ENCODE results near the gene ZCWPW1. TPM values are rescaled to one million over a fixed set of nuclear protein-coding genes. Genes with fewer than 3 reads are reported as not detected.
A peak's percentile ranks its signal among the peaks of the same experiment; 100 is the strongest.

Gene ZCWPW1
- total and polyA plus RNA-seq, 7 donors = 3.5 to 13.2 (median 5.5) TPM

DNA sequence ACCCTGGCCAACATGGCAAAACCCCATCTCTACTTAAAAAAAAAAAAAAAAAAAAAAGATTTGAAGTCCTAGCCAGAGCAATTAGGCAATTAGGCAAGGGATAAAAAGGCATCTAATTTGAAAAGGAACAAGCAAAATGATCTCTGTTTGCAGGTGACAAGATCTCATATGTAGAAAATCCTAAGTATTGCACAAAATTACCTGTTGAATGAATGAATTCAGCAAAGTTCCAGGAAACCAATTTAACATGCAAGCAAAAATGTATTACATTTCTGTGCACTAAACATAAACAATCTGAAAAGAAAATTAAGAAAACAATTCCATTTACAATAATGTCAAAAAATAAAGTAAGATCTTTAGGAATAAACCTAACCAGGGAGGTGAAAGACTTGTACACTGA, 65.4 kb downstream of the ZCWPW1 start:
- Histone ChIP-seq H3K9me3 (no peaks in the 10 kb centered on the region), H3K4me1 (no peaks in the 10 kb centered on the region), H3K27me3 (ENCODE audit: insufficient read depth in 3 of 3, low read length in 2 of 3) (no peaks in the 10 kb centered on the region), H3K27ac (no peak overlapping the region), H3K4me3 (no peak overlapping the region), H3K36me3 (ENCODE audit: insufficient read depth in 1 of 2, low read depth in 1 of 2) (peaks cover 3 to 77% of the 10 kb centered on the region in 2 donors)
- intact Hi-C loops (cut with DNase I) = no loop called here
- TF ChIP-seq, protein P1, sequence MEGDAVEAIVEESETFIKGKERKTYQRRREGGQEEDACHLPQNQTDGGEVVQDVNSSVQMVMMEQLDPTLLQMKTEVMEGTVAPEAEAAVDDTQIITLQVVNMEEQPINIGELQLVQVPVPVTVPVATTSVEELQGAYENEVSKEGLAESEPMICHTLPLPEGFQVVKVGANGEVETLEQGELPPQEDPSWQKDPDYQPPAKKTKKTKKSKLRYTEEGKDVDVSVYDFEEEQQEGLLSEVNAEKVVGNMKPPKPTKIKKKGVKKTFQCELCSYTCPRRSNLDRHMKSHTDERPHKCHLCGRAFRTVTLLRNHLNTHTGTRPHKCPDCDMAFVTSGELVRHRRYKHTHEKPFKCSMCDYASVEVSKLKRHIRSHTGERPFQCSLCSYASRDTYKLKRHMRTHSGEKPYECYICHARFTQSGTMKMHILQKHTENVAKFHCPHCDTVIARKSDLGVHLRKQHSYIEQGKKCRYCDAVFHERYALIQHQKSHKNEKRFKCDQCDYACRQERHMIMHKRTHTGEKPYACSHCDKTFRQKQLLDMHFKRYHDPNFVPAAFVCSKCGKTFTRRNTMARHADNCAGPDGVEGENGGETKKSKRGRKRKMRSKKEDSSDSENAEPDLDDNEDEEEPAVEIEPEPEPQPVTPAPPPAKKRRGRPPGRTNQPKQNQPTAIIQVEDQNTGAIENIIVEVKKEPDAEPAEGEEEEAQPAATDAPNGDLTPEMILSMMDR (IDR thresholded peaks at IDR 0.05) = no peak
- DNase-seq (no peak), ATAC-seq (no peak)

DNA sequence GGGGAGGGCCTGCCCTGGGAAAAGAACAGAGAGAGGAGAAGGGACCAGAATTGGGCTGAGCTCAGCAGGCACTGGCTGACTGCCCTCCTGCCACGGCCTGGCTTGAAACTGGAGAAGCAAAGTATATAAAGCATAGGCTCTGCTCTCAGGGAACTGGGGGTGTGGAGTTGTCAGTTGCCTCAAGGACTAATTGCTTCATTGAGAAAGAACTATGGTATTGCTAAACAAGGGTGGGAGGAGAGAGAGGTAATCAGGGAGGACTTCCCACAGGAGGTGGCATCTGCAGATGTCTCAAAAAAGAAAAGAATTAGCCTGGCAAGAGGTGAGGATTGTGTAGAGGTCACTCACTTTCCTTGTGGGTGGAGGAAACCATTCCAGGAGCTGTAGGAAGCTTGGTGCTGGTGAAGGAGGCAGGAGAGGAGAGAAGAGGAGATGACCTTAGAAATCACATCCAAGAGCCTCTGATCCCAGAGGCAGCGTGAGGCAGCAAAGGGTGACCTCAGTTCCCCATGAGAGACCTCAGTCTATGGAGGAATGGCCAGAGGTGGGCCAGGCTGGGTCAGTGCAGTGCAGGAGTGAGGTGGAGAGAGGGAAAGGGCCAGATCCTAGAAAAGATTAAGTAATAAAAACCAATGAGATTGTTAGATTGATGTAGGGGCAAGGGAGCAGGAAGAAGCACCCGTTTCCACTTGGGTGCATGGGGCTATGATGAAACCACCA, 68.2 kb downstream of the ZCWPW1 start:
- Histone ChIP-seq H3K27me3 (ENCODE audit: insufficient read depth in 3 of 3, low read length in 2 of 3) (no peaks in the 10 kb centered on the region), H3K9me3 (no peaks in the 10 kb centered on the region), H3K4me3 (no peak overlapping the region), H3K4me1 (no peaks in the 10 kb centered on the region), H3K36me3 (ENCODE audit: insufficient read depth in 1 of 2, low read depth in 1 of 2) (peaks cover 6 to 96% of the 10 kb centered on the region in 2 donors), H3K27ac (no peak overlapping the region)
- WGBS, 3 donors = 68 to 79% (median 70%) methylated on average over 3 of the region's 3 CpGs
- intact Hi-C loops (cut with DNase I) = no loop called here
- ATAC-seq (no peak), DNase-seq (peak in 1 of 2 donors; percentile 32)
- TF ChIP-seq, protein P1 (IDR thresholded peaks at IDR 0.05) = no peak

DNA sequence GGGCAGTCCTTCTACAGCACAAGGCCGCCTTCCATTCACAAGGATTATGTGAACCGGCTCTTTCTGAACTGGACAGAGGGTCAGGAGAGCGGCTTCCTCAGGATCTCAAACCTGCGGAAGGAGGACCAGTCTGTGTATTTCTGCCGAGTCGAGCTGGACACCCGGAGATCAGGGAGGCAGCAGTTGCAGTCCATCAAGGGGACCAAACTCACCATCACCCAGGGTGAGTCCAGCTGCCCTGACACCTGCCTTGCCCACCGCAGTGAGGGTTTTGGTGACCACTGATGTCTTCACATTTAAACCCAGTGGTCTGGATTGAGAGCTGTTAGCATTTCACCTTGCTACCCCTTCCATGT, 69.7 kb downstream of the ZCWPW1 start:
- TF ChIP-seq, protein P1 (IDR thresholded peaks at IDR 0.05) = no peak
- H3K4me1 ChIP-seq = no peaks in the 10 kb centered on the region
- WGBS, 3 donors = 93 to 96% (median 94%) methylated on average over 8 of the region's 8 CpGs
- DNase-seq (peak in 1 of 2 donors; percentile 29), ATAC-seq (no peak)
- H3K27ac ChIP-seq = no peak overlapping the region
- H3K4me3 ChIP-seq = no peak overlapping the region
- no peaks in the 10 kb centered on the region for H3K27me3 ChIP-seq (ENCODE audit: insufficient read depth in 3 of 3, low read length in 2 of 3)
- peaks cover 8 to 99% of the 10 kb centered on the region in 2 donors for H3K36me3 ChIP-seq (ENCODE audit: insufficient read depth in 1 of 2, low read depth in 1 of 2)
- intact Hi-C loops (cut with DNase I) = loop anchor here in 1 of 2 donors (5.0 kb wide), 1 partner anchor 33 kb away; no protein-coding TSS in a partner anchor
- no peaks in the 10 kb centered on the region for H3K9me3 ChIP-seq

DNA sequence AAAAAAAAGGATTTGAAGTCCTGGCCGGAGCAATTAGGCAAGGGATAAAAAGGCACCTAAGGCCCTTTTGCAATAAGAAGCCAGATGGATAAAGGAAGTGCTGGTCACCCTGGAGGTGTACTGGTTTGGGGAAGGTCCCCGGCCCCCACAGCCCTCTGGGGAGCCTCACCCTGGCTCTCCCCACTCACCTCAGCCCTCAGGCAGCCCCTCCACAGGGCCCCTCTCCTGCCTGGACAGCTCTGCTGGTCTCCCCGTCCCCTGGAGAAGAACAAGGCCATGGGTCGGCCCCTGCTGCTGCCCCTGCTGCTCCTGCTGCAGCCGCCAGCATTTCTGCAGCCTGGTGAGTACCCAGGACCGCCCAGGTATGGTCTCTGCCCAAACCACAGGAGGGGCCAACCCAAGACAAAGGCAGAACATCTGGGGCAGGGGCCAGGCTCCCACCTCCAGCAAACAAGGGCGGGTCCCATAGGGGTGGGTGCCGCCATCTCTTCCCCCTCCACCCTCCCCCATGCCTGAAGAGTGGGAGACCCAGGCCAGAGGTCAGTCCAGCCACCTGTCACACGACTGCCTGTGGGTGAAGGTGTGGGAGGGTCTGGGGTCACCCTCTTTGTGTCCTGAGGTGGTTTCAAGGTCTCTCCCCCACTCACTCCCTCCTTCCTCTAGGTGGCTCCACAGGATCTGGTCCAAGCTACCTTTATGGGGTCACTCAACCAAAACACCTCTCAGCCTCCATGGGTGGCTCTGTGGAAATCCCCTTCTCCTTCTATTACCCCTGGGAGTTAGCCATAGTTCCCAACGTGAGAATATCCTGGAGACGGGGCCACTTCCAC, 70.3 kb downstream of the ZCWPW1 start, which contains the start of gene PILRB:
TSS of gene PILRB (plus strand) at position 91 of the 830 bp plus-strand sequence. CDS start at position 277, 186 bp downstream.
- 79 to 92% (median 81%) methylated on average over 10 to 11 of the region's 11 CpGs for WGBS, 3 donors
- no peak within 1 kb of the TSS for H3K27ac ChIP-seq
- peaks cover 8 to 99% of the 10 kb centered on the region in 2 donors for H3K36me3 ChIP-seq (ENCODE audit: insufficient read depth in 1 of 2, low read depth in 1 of 2)
- ATAC-seq = peak in 2 of 4 donors; percentile 14 to 26
- no peaks in the 10 kb centered on the region for H3K4me1 ChIP-seq
- H3K9me3 ChIP-seq = no peaks in the 10 kb centered on the region
- H3K4me3 ChIP-seq = no peak within 1 kb of the TSS
- intact Hi-C loops (cut with DNase I) = loop anchor here in 1 of 2 donors (5.0 kb wide), 1 partner anchor 34 kb away; no protein-coding TSS in a partner anchor
- TF ChIP-seq, protein P1 (IDR thresholded peaks at IDR 0.05) = no peak
- peak in 1 of 2 donors; percentile 43 for DNase-seq
- H3K27me3 ChIP-seq (ENCODE audit: insufficient read depth in 3 of 3, low read length in 2 of 3) = no peaks in the 10 kb centered on the region
